ENCODE results near the gene ATP2B2.

The ATP2B2 gene

GRCh38 chr3:10510743-10511432 is 5.5 kb upstream of the ATP2B2 start:
- no peak overlapping the region for H3K4me3 ChIP-seq (IDR thresholded peaks at IDR 0.05; ENCODE audit: insufficient read depth, low read depth, low read length)
- H3K4me2 ChIP-seq, result no peak overlapping the region
- H3K9ac ChIP-seq, result no peak overlapping the region
- no peaks in the 10 kb centered on the region for H3K79me2 ChIP-seq (ENCODE audit: insufficient read depth, low read depth)
- no peak overlapping the region for H2AFZ ChIP-seq (ENCODE audit: low read depth)
- peaks cover 3% of the 10 kb centered on the region; the same call in 1 of the 2 replicates for H3K27me3 ChIP-seq (ENCODE audit: insufficient read depth, low read depth)
- no peak overlapping the region for H3K27ac ChIP-seq
- H3K36me3 ChIP-seq (ENCODE audit: insufficient read depth), result no peaks in the 10 kb centered on the region
- H3K4me1 ChIP-seq (ENCODE audit: low read depth, poor library complexity, severe bottlenecking), result no peaks in the 10 kb centered on the region
- TF ChIP-seq CTCF (conservative IDR thresholded peaks at IDR 0.05; ENCODE audit: low read depth, low read length), result no peak
- H4K20me1 ChIP-seq (ENCODE audit: insufficient read depth), result no peaks in the 10 kb centered on the region

- Histone ChIP-seq H2AFZ (ENCODE audit: low read depth) (no peak overlapping the region), H3K27ac (no peak overlapping the region), H3K4me1 (ENCODE audit: low read depth, poor library complexity, severe bottlenecking) (no peaks in the 10 kb centered on the region), H3K9ac (no peak overlapping the region), H3K4me2 (no peak overlapping the region), H3K36me3 (ENCODE audit: insufficient read depth) (no peaks in the 10 kb centered on the region), H3K27me3 (ENCODE audit: insufficient read depth, low read depth) (peaks cover 3% of the 10 kb centered on the region; the same call in 1 of the 2 replicates), H3K4me3 (IDR thresholded peaks at IDR 0.05; ENCODE audit: insufficient read depth, low read depth, low read length) (no peak overlapping the region), H4K20me1 (ENCODE audit: insufficient read depth) (no peaks in the 10 kb centered on the region), H3K79me2 (ENCODE audit: insufficient read depth, low read depth) (no peaks in the 10 kb centered on the region)
- no peak for TF ChIP-seq CTCF (conservative IDR thresholded peaks at IDR 0.05; ENCODE audit: low read depth, low read length)
Measured at GRCh38 chr3:10510086-10510742, 4.8 kb upstream of the ATP2B2 start.

DNA sequence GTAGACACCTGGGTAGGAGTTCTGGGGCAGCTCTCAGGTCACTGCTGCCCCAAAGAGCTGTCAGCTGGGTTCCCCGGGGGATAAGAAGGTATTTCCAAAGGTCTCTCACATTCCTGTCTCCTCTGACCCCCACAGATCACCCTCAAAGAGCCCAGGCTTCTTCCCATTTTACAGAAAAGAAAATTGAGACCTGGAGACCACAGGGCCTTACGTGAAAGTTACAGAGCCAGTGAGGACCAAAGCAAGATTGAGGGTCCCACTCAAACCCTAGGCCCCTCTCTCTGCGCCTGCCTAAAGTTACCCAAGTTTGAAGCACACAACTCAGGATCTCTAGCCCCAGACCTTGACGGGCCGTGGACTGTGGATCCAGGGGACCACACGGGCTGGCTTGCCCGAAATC is 3.9 kb upstream of the ATP2B2 start:
- H3K4me3 ChIP-seq (IDR thresholded peaks at IDR 0.05; ENCODE audit: insufficient read depth, low read depth, low read length), result no peak overlapping the region
- H3K79me2 ChIP-seq (ENCODE audit: insufficient read depth, low read depth), result no peaks in the 10 kb centered on the region
- H2AFZ ChIP-seq (ENCODE audit: low read depth), result no peak overlapping the region
- no peak overlapping the region for H3K27ac ChIP-seq
- no peaks in the 10 kb centered on the region for H3K36me3 ChIP-seq (ENCODE audit: insufficient read depth)
- no peaks in the 10 kb centered on the region for H3K4me1 ChIP-seq (ENCODE audit: low read depth, poor library complexity, severe bottlenecking)
- no peak overlapping the region for H3K9ac ChIP-seq
- peaks cover 3% of the 10 kb centered on the region; the same call in 1 of the 2 replicates for H3K27me3 ChIP-seq (ENCODE audit: insufficient read depth, low read depth)
- no peak for TF ChIP-seq CTCF (conservative IDR thresholded peaks at IDR 0.05; ENCODE audit: low read depth, low read length)
- no peak overlapping the region for H3K4me2 ChIP-seq
- no peaks in the 10 kb centered on the region for H4K20me1 ChIP-seq (ENCODE audit: insufficient read depth)

DNA sequence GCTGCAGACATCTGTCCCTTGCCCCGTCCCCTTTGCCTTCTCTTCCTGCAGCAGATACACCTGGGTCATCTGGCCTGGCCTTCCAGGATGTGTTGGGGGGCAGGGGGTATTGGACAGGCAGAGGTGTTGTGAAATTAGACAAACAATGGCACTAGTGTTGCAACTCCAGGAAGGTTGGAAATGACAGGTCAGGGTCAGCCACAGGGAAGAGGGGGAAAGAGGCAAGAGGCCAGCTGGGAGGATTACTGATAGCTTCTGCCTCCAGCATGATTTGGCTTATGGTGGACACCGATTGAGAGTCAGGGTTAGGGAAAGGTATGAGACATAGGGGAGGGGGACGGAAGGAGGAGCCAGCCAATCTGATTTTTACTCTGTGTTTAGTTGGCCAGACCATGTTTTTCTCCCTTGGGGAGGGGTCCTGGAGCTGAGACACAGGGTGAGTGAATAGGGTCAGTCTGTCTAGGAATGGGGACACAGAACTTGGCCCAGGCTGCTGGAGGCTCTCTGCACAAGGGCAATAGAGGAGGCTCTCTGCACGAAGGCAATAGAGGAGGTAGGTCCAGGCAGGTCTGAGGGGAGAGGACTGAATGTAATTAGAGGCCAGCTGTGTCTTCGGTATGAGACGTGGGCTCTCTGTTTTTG is 3.4 kb upstream of the ATP2B2 start:
- Histone ChIP-seq H2AFZ (ENCODE audit: low read depth) (no peak overlapping the region), H3K27ac (no peak overlapping the region), H3K36me3 (ENCODE audit: insufficient read depth) (no peaks in the 10 kb centered on the region), H4K20me1 (ENCODE audit: insufficient read depth) (no peaks in the 10 kb centered on the region), H3K4me1 (ENCODE audit: low read depth, poor library complexity, severe bottlenecking) (no peaks in the 10 kb centered on the region), H3K4me2 (no peak overlapping the region), H3K79me2 (ENCODE audit: insufficient read depth, low read depth) (no peaks in the 10 kb centered on the region), H3K27me3 (ENCODE audit: insufficient read depth, low read depth) (peaks cover 3% of the 10 kb centered on the region; the same call in 1 of the 2 replicates), H3K9ac (no peak overlapping the region), H3K4me3 (IDR thresholded peaks at IDR 0.05; ENCODE audit: insufficient read depth, low read depth, low read length) (no peak overlapping the region)
- TF ChIP-seq CTCF (conservative IDR thresholded peaks at IDR 0.05; ENCODE audit: low read depth, low read length), result no peak
